ENCODE data around the gene BARHL2.

BARHL2 gene

DNA sequence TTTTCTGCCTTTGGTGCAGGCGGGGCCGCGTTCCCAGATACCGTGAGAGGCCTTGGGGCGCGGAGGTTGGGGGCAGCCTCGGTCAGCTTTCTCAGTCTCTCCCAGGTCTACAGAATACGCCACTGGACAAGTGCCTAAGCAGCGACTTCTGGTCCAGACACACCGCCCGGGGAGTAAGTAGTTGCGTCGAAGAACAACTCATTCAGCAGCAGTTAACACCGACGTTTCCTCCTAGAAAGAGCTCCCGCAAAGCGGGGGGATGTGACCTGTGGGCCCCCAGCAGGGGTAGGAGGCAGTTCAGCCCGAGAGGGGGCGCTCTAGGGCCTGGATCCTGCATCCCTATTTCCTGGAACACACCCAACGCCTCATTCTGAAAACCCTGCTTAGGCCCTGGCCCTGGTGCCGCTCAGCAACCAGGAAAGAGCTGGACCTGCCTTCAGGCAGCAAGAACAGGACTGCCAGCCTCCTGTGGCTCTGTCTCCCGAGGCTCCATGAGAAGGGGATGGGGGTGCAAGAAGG lies 6.5 kb upstream of the BARHL2 start:
- DNase-seq (ENCODE audit: extremely low spot score) = no peak
- no peak for TF ChIP-seq FOXM1 (IDR thresholded peaks at IDR 0.05; ENCODE audit: borderline replicate concordance)
- no peak for TF ChIP-seq ELF4 (IDR thresholded peaks at IDR 0.05)
- no peak for TF ChIP-seq SUZ12 (IDR thresholded peaks at IDR 0.05)
- CTCF ChIA-PET = no interaction called here
- POLR2A ChIA-PET = no interaction called here

DNA sequence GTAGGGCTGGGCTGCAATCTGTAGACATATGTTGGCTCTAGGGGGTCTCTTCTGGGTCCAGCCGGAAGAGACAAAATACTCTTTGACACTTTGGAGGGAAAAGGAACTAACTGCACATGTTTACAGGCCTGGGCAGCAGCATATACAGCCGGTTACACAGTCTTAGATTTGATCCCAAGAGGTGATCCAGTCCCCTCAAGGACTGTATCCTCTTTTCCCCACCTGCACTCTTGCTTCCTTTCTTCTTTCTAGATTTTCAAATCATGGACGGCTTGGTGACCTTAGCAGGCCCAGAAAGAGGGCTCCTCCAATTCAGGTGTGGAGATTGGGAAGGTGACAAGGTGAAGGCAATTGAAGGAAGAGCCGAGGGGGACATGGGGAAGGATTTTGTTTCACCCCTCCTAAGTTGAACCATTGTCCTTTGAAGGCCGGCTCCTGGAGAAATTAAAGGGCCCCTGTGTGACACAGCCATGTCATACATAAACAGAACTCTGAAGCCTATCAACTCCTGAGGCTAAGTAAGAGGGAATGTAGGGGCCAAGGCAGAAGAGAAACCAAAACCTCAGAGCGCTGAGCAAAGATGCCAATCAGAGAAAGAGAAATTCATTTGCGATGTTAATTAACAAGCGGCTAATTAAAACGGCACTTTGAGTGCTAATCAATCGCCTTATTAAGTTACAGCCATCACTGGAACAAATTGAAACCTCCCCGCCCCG lies 5.9 kb upstream of the BARHL2 start:
- ChIA-PET POLR2A (no interaction called here), CTCF (interaction anchor here (1.4 to 1.9 kb wide), 3 partner anchors 8 to 109 kb away, joined by 4 to 12 read pairs (median 9); no protein-coding TSS in a partner anchor)
- no peak for DNase-seq (ENCODE audit: extremely low spot score)

DNA sequence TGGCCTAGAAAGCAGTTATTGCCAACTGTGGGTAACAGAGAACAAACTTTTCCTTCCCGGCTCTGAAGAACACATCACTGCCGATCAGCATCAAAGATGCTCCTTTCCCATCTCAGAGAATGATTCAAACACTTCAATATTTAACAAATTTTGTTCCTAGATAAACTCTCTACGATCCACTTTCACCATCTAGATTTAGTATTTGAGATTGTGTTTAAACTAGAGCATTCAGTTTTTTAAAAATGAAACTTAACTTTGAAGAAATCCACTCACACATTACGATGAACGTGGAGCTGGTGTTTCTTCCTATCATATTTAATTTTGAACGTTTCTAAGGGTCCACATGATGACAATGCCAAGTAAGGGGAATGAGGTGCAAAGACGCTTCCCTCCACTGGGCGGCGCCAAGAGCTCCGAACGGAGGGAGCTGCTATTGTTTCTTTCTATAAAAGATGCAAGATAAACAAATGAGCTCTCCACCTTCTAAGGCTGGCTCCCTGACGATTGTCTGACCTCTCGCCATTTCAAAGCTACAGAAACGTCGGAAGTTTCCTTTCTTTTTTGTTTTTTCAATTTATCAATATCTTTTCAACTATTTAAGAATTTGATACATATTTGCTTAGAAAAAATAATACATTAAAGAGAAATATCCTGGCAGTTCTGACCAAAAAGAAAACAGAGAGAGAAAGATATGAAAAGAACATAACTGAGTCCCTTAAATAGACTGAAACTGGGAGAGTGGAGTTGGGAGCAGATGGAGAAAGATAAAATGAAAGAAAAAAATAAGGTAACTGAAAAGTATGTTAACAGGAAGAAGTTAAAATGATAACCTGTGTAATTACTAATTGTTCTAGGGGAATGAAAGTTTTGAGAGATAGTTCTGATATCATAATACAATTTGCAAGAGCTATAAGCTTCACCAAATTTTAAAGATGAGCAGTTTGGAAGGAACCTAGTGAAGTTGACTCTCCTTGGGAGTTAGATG lies 4.4 kb upstream of the BARHL2 start:
- ChIA-PET CTCF (interaction anchor here (0.6 to 1.9 kb wide), 20 partner anchors 8 to 937 kb away, joined by 3 to 12 read pairs (median 4); no protein-coding TSS in a partner anchor), POLR2A (interaction anchor here (0.6 kb wide), 1 partner anchor 129 kb away, joined by 3 read pairs; no protein-coding TSS in a partner anchor)
- no peak for TF ChIP-seq LEF1 (IDR thresholded peaks at IDR 0.05; ENCODE audit: borderline replicate concordance)
- no peak for TF ChIP-seq ZNF384 (IDR thresholded peaks at IDR 0.05)
- no peak for TF ChIP-seq SP1 (IDR thresholded peaks at IDR 0.05)
- TF ChIP-seq, protein P1, sequence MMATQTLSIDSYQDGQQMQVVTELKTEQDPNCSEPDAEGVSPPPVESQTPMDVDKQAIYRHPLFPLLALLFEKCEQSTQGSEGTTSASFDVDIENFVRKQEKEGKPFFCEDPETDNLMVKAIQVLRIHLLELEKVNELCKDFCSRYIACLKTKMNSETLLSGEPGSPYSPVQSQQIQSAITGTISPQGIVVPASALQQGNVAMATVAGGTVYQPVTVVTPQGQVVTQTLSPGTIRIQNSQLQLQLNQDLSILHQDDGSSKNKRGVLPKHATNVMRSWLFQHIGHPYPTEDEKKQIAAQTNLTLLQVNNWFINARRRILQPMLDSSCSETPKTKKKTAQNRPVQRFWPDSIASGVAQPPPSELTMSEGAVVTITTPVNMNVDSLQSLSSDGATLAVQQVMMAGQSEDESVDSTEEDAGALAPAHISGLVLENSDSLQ (IDR thresholded peaks at IDR 0.05) = no peak
- no peak for TF ChIP-seq FOXK2 (IDR thresholded peaks at IDR 0.05)
- peak; percentile 78 for DNase-seq (ENCODE audit: extremely low spot score)

More for the DNA sequence above, 5.9 kb upstream of the BARHL2 start:
- TF ChIP-seq L3MBTL2 (conservative IDR thresholded peaks at IDR 0.05) = no peak

DNA sequence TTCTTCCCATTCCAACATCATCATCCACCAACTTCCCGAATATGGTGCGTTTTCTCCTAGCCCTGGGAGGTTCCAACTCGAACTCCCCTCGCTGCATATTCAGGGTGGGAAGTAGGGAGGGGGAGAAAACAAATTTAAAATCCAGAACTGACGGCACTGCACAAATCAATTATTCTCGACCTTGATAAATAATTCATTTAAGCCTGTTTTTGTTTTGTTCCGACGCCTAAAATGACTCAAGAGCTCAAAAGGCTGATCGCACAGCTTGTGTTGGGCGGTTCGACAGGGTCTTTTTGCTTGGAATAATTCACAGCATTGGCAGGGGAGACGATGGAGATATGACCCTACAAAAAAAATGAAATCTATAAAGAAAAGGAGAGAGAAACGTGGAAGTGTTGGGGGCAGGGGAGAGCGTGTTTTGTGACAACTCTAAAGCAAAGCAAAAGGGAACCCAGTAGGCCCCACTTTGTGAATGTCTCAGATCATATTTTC lies 3.1 kb upstream of the BARHL2 start:
- DNase-seq (ENCODE audit: extremely low spot score) = no peak
- ChIA-PET POLR2A (no interaction called here), CTCF (interaction anchor here (1.0 kb wide), 1 partner anchor 445 kb away, joined by 4 read pairs; no protein-coding TSS in a partner anchor)
- TF ChIP-seq NFRKB (IDR thresholded peaks at IDR 0.05) = no peak

DNA sequence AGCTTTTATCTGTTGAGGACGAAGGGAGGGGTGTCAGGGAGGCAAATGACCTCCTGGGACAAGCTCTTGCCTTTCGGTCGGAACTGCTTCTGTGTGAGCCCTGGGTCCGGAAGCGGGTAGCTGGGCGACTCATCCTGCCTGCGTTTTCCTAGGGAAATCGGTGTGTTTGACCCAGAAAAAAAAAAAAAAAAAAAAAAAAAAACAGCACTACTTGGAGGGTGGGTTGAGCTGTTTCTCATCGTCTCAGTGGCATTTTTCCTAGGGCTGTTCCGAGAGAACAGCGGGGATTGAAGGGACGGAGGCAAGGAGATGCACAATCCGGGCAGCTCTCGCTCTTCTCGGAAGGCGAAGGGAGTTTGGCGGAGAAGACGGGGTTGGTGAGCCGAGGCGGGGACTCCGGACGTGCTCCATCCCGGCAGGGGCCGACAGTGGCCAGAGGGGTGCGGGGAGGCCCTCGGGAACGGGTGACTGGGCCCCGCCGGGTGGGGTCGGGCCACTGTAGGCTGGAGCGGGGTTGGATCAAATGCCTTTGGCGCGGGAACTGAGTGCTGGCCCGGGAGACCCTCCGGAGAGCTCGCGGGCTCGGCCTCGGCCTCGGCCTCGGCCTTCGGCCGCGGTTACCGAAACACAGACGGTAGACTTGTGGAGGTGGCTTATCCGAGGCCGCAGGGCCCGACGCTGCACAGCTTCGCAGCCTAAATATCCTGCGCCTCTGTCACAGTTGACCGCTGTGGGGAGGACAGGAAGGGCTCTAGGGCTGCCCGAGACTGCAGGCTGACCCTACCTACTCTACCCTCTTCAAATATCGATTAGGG lies 2.4 kb upstream of the BARHL2 start:
- TF ChIP-seq BHLHE40 (IDR thresholded peaks at IDR 0.05; ENCODE audit: borderline replicate concordance) (no peak), ZNF384 (IDR thresholded peaks at IDR 0.05) (peak; percentile 62), FOXK2 (IDR thresholded peaks at IDR 0.05) (no peak)
- ChIA-PET CTCF (interaction anchor here (1.0 kb wide), 1 partner anchor 446 kb away, joined by 4 read pairs; no protein-coding TSS in a partner anchor), POLR2A (no interaction called here)
- DNase-seq (ENCODE audit: extremely low spot score) = no peak

DNA sequence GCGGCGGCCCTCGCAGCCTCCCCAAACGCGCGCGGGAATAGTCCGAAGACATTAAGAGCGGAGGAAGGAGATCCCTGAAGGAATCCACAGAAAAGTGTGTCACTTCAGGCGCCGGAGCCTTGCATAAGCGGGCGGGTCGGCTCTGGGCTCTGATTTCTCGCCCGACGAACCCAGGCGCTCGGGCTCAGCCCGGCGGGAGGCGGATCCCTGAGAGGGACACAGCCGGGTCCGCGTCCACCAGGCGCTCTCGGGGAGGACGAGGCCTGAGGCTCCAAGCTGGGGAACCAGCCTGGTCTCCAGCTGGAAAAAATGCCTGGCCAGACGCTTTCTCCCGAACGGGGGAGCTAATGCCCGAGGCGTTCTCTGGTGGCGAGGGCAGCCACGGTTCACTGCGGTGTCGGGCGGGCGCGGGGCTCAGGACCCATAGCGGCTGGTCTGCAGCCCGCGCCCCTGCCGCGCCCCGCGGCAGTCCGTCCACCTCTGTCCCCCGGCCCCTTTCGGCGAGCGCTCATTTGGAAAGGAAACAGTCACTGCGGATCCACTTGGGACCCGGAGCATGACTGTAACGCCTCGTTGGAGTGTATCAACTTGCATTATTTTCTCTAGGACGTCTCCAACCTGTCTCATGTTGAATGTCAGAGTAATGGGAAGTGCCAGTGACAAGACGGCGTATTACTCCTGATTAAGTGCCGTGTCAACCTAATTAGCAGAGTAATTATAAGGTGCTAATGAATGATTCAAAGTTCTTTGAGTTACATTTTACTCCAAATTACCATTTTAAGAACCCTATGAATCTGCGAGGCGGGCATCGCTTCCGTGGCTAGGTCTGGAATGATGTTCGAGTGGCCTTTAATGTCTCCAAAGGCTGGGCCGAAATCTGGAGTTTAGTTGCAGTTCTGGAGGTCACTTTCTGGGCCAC lies 1.6 kb upstream of the BARHL2 start:
- no peak for TF ChIP-seq LEF1 (IDR thresholded peaks at IDR 0.05; ENCODE audit: borderline replicate concordance)
- TF ChIP-seq ZNF384 (IDR thresholded peaks at IDR 0.05) = no peak
- TF ChIP-seq TARDBP (IDR thresholded peaks at IDR 0.05) = no peak
- peak; percentile 71 for TF ChIP-seq L3MBTL2 (conservative IDR thresholded peaks at IDR 0.05)
- ChIA-PET POLR2A (no interaction called here), CTCF (no interaction called here)
- DNase-seq (ENCODE audit: extremely low spot score) = peak; percentile 42

DNA sequence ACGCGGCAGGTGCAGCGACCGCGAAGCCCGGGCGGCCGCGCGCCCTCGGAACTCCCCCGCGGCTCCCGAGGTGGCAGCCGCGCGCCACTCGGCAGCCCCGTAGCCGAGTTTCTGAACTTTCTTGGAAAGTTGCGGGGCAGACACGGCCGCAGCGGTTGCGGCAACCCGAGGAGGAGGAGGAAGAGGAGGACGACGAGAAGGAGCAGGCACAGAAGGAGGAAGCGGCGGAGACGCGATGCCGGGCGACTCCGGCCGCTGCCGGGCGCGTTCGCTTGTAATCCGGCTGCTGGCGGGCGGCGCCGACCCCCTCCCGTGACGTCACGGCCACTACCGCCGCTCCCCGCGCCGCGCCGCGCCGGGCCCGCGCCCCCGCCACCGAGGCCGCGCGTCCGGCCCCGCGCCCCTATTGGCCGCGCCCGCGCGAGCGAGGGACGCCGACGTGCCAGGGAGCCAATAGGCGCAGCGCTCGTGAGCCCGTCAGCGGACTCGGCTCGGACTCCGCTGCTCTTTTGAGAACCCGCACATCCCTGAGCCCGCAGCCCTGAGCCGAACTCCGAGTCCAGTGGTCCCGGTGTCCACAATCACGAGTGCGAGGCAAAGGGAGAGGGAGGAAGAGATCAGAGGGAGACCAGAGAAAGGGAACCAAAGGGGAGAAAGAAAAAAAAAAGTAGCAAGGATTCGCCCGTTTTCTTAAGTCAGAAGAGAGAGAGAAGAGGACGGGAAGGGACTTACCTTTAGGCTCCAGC lies 736 bp upstream of the BARHL2 start:
- peak; percentile 92 for DNase-seq (ENCODE audit: extremely low spot score)
- TF ChIP-seq, protein P1 (IDR thresholded peaks at IDR 0.05) = peak; percentile 90
- TF ChIP-seq BHLHE40 (IDR thresholded peaks at IDR 0.05; ENCODE audit: borderline replicate concordance) (no peak), LEF1 (IDR thresholded peaks at IDR 0.05; ENCODE audit: borderline replicate concordance) (peak; percentile 44; the same call in 1 of the 2 replicates), ELF4 (IDR thresholded peaks at IDR 0.05) (no peak), FOXA1 (IDR thresholded peaks at IDR 0.05) (no peak), ARNT (IDR thresholded peaks at IDR 0.05) (no peak), FOXK2 (IDR thresholded peaks at IDR 0.05) (no peak), HDGF (IDR thresholded peaks at IDR 0.05; ENCODE audit: borderline replicate concordance) (no peak), TARDBP (IDR thresholded peaks at IDR 0.05) (no peak), SUZ12 (IDR thresholded peaks at IDR 0.05) (no peak), CTBP1 (IDR thresholded peaks at IDR 0.05; ENCODE audit: borderline replicate concordance) (peak; percentile 43; the same call in 1 of the 2 replicates), FOXM1 (IDR thresholded peaks at IDR 0.05; ENCODE audit: borderline replicate concordance) (peak; percentile 62; the same call in 1 of the 2 replicates), SP1 (IDR thresholded peaks at IDR 0.05) (no peak), ZNF384 (IDR thresholded peaks at IDR 0.05) (peak; percentile 64; the same call in 1 of the 2 replicates), L3MBTL2 (conservative IDR thresholded peaks at IDR 0.05) (peak; percentile 79; the same call in 1 of the 2 replicates), NFRKB (IDR thresholded peaks at IDR 0.05) (no peak)
- ChIA-PET POLR2A (no interaction called here), CTCF (no interaction called here)
